Keratinocyte (primary cell): ENCODE data around the gene KCNQ4. TPM values are rescaled to one million over a fixed set of nuclear protein-coding genes. Genes with fewer than 3 reads are reported as not detected.

Source experiments
- DNase-seq: peaks from one replicate; pipeline ENCODE4 v3.0.0-alpha.2; 2011; ENCODE audit warnings: low read depth, missing footprints, low spot score
- FAIRE-seq: peaks from 2 replicates; lab custom pipeline; 2011; peaks lifted over from hg19 to GRCh38; lab: Jason Lieb, UNC
- H2AFZ ChIP-seq: 2 replicates; pipeline ENCODE4 v1.6.0; 2012; ENCODE audit warnings: low read length, control low read depth, inconsistent platforms; ENCODE audit not compliant: control insufficient read depth
- H3K27ac ChIP-seq: 2 replicates; pipeline ENCODE4 v1.5.1; 2011; ENCODE audit warnings: low read length; ENCODE audit not compliant: control insufficient read depth, insufficient read depth
- H3K27me3 ChIP-seq: 3 replicates; pipeline ENCODE4 v1.6.0; 2011; ENCODE audit warnings: low read length; ENCODE audit not compliant: control insufficient read depth, insufficient read depth; ENCODE audit errors: extremely low read depth
- H3K36me3 ChIP-seq, 2 experiments: 2 replicates in 1 of 2; 3 replicates in 1 of 2; pipeline ENCODE4 v1.5.1; 2011; ENCODE audit warnings: low read length in 2 of 2, mild to moderate bottlenecking in 1 of 2; ENCODE audit not compliant: control insufficient read depth in 2 of 2, insufficient read depth in 2 of 2; ENCODE audit errors: extremely low read depth in 1 of 2
- H3K4me1 ChIP-seq: 3 replicates; pipeline ENCODE4 v1.5.1; 2011; ENCODE audit warnings: low read length; ENCODE audit not compliant: control insufficient read depth, insufficient read depth; ENCODE audit errors: extremely low read depth
- H3K4me2 ChIP-seq: 3 replicates; pipeline ENCODE4 v1.6.0; 2011; ENCODE audit warnings: low read depth, low read length; ENCODE audit not compliant: control insufficient read depth, insufficient read depth; ENCODE audit errors: extremely low read depth
- H3K4me3 ChIP-seq, 3 experiments: fragments of 200-600 bp in 1 of 3; sonication (generic) in 1 of 3; 2 replicates in 2 of 3; 3 replicates in 1 of 3; pipeline ENCODE4 v1.5.1; 2011 to 2016; ENCODE audit warnings: low read length in 3 of 3, mild to moderate bottlenecking in 3 of 3, control low read depth in 2 of 3, inconsistent platforms in 1 of 3, low read depth in 1 of 3, mixed read lengths in 1 of 3, mixed run types in 1 of 3, moderate library complexity in 1 of 3; ENCODE audit not compliant: control insufficient read depth in 2 of 3, insufficient read depth in 2 of 3; ENCODE audit errors: extremely low read depth in 1 of 3
- H3K79me2 ChIP-seq: 2 replicates; pipeline ENCODE4 v1.6.0; 2012; ENCODE audit warnings: low read length; ENCODE audit not compliant: control insufficient read depth, insufficient read depth
- H3K9ac ChIP-seq: 3 replicates; pipeline ENCODE4 v1.6.0; 2011; ENCODE audit warnings: low read length; ENCODE audit not compliant: control insufficient read depth, insufficient read depth; ENCODE audit errors: extremely low read depth
- H3K9me1 ChIP-seq: 3 replicates; pipeline ENCODE4 v1.6.0; 2011; ENCODE audit warnings: low read length; ENCODE audit not compliant: control insufficient read depth, insufficient read depth; ENCODE audit errors: extremely low read depth
- H3K9me3 ChIP-seq: 2 replicates; pipeline ENCODE4 v1.5.1; 2012; ENCODE audit warnings: low read depth, low read length; ENCODE audit not compliant: control insufficient read depth
- H4K20me1 ChIP-seq: 3 replicates; pipeline ENCODE4 v1.6.0; 2011; ENCODE audit warnings: low read length; ENCODE audit not compliant: control insufficient read depth, insufficient read depth; ENCODE audit errors: extremely low read depth
- CTCF ChIP-seq, 3 experiments: IDR thresholded peaks in 1 of 3; conservative IDR thresholded peaks in 1 of 3; optimal IDR thresholded peaks in 1 of 3; 2 replicates in 2 of 3; 3 replicates in 1 of 3; pipeline versions ENCODE3 to v1.5.1; 2011; ENCODE audit warnings: low read length in 3 of 3, mild to moderate bottlenecking in 3 of 3, moderate library complexity in 2 of 3, control low read depth in 1 of 3, inconsistent platforms in 1 of 3; ENCODE audit not compliant: insufficient read depth in 2 of 3; ENCODE audit errors: extremely low read depth in 1 of 3
- EZH2 ChIP-seq: IDR thresholded peaks from one replicate; pipeline ENCODE4 v1.6.1; 2012; ENCODE audit warnings: inconsistent platforms, mild to moderate bottlenecking, low read length, moderate library complexity
- dilution Hi-C: fragments of 300-500 bp; cut with MboI; formaldehyde crosslinking; loops from one replicate; pipeline ENCODE4 v1.7.0; 2020; ENCODE audit warnings: low sequenced_read_pairs; ENCODE audit not compliant: extremely low pct_ligation_motif_present
- polyA plus RNA-seq, 5 experiments: library from polyadenylated mRNA; depleted of rRNA in 3 of 5; stranded (reverse) in 3 of 5; stranded (forward) in 1 of 5; unstranded in 1 of 5; fragments of >200 nt; gene quantifications; 1 replicate in 1 of 5; 2 replicates in 3 of 5; 3 replicates in 1 of 5; pipeline versions ENCODE4 v1.2.1 to v1.2.3, GENCODE V29; 2011 to 2012; ENCODE audit warnings: missing spikeins in 2 of 5, low read depth in 1 of 5, low replicate concordance in 1 of 5

KCNQ4 gene
- polyA plus RNA-seq, 1 donor (not counting 4 experiments of a cell fraction or from before 2014, with no cell fraction given): not detected

GRCh38 chr1:40858856-40859416 is 75.3 kb downstream of the KCNQ4 start:
- H3K9me1 ChIP-seq: no peaks in the 10 kb centered on the region
- no peaks in the 10 kb centered on the region for H3K9me3 ChIP-seq
- H3K4me1 ChIP-seq: peaks cover 39% of the 10 kb centered on the region
- peaks cover 20% of the 10 kb centered on the region for H3K79me2 ChIP-seq
- TF ChIP-seq EZH2 (no peak), CTCF (optimal IDR thresholded peaks at IDR 0.05 in 1 of 3, IDR thresholded peaks at IDR 0.05 in 1 of 3, conservative IDR thresholded peaks at IDR 0.05 in 1 of 3; ENCODE audit: extremely low read depth in 1 of 3, insufficient read depth in 2 of 3, low read length in 3 of 3) (no peak)
- no peak overlapping the region for H3K27ac ChIP-seq
- H3K4me2 ChIP-seq: peak overlapping the region; percentile 42
- no peaks in the 10 kb centered on the region for H3K27me3 ChIP-seq
- DNase-seq: no peak
- H2AFZ ChIP-seq: no peak overlapping the region
- H3K9ac ChIP-seq: no peak overlapping the region
- dilution Hi-C loops: no loop called here
- H3K4me3 ChIP-seq: no peak overlapping the region
- peaks cover 7% of the 10 kb centered on the region for H4K20me1 ChIP-seq
- FAIRE-seq: no peak
- peaks cover 0 to 4% of the 10 kb centered on the region in 2 experiments for H3K36me3 ChIP-seq

- Histone ChIP-seq H2AFZ (no peak overlapping the region), H3K4me2 (peak overlapping the region; percentile 81), H3K4me3 (peak overlapping the region; percentile 72 to 94 (median 85)), H3K9me1 (no peaks in the 10 kb centered on the region), H3K4me1 (peaks cover 41% of the 10 kb centered on the region), H3K36me3 (peaks cover 0 to 4% of the 10 kb centered on the region in 2 experiments), H3K27ac (peak overlapping the region; percentile 73), H3K27me3 (no peaks in the 10 kb centered on the region), H3K79me2 (peaks cover 20% of the 10 kb centered on the region), H3K9ac (peak overlapping the region; percentile 88), H3K9me3 (no peaks in the 10 kb centered on the region), H4K20me1 (peaks cover 7% of the 10 kb centered on the region)
- no peak for FAIRE-seq
- TF ChIP-seq CTCF (optimal IDR thresholded peaks at IDR 0.05 in 1 of 3, IDR thresholded peaks at IDR 0.05 in 1 of 3, conservative IDR thresholded peaks at IDR 0.05 in 1 of 3; ENCODE audit: extremely low read depth in 1 of 3, insufficient read depth in 2 of 3, low read length in 3 of 3) (no peak), EZH2 (no peak)
- DNase-seq: no peak
- dilution Hi-C loops: no loop called here
Observed at GRCh38 chr1:40860706-40861223, 77.2 kb downstream of the KCNQ4 start.
